ENCODE data around the gene FRAS1. TPM values are rescaled to one million over a fixed set of nuclear protein-coding genes. Genes with fewer than 3 reads are reported as not detected.

The FRAS1 gene
- total RNA-seq, 2 donors from 2014 or later, result 77.0 to 78.3 TPM

DNA sequence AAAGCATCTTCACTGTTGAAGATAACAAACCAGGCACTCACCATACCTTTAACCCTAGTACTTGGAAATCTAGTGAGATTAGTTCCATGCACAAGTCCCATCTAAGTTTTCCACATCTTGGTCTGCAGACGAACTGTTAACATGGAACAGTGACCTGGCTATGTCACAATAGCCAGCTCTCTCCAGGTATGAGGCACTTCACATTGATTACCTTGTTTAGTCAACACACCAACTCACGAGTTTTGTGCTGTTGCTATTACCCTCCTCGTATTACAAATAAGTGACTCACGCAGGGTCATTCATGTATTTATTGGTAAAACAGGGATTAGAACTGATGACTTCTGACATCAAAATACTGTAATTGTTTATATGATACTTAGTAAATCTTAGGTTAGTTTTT lies 36.4 kb upstream of the FRAS1 start:
- no peak overlapping the region for H3K27ac Mint-ChIP-seq
- peaks cover 27% of the 10 kb centered on the region for H3K4me1 Mint-ChIP-seq
- Histone ChIP-seq H3K9me3 (ENCODE audit: control insufficient read depth, low read length) (no peaks in the 10 kb centered on the region), H3K27ac (ENCODE audit: low read depth, low read length) (no peak overlapping the region), H3K36me3 (ENCODE audit: control insufficient read depth, insufficient read depth, low read length) (no peaks in the 10 kb centered on the region), H3K4me1 (ENCODE audit: control insufficient read depth, insufficient read depth, low read length) (peaks cover 13% of the 10 kb centered on the region), H3K9ac (ENCODE audit: extremely low read depth, low read length, poor library complexity, severe bottlenecking) (no peak overlapping the region), H3K4me3 (ENCODE audit: low read length) (no peak overlapping the region), H3K27me3 (ENCODE audit: control insufficient read depth, insufficient read depth, low read length, poor library complexity, severe bottlenecking) (no peaks in the 10 kb centered on the region)
- TF ChIP-seq, protein P1, sequence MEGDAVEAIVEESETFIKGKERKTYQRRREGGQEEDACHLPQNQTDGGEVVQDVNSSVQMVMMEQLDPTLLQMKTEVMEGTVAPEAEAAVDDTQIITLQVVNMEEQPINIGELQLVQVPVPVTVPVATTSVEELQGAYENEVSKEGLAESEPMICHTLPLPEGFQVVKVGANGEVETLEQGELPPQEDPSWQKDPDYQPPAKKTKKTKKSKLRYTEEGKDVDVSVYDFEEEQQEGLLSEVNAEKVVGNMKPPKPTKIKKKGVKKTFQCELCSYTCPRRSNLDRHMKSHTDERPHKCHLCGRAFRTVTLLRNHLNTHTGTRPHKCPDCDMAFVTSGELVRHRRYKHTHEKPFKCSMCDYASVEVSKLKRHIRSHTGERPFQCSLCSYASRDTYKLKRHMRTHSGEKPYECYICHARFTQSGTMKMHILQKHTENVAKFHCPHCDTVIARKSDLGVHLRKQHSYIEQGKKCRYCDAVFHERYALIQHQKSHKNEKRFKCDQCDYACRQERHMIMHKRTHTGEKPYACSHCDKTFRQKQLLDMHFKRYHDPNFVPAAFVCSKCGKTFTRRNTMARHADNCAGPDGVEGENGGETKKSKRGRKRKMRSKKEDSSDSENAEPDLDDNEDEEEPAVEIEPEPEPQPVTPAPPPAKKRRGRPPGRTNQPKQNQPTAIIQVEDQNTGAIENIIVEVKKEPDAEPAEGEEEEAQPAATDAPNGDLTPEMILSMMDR (conservative IDR thresholded peaks at IDR 0.05), result no peak
- peaks cover 3% of the 10 kb centered on the region for H3K9me3 Mint-ChIP-seq
- no peaks in the 10 kb centered on the region for H3K27me3 Mint-ChIP-seq (ENCODE audit: insufficient read depth)
- no peaks in the 10 kb centered on the region for H3K36me3 Mint-ChIP-seq (ENCODE audit: low read depth)
- no peak overlapping the region for H3K4me3 Mint-ChIP-seq
- DNase-seq, result no peak
- WGBS, 2 experiments (ENCODE audit: insufficient coverage in 1 of 2, insufficient read length in 1 of 2), result 83 to 86% methylated on average over 1 to 4 of the region's 4 CpGs

DNA sequence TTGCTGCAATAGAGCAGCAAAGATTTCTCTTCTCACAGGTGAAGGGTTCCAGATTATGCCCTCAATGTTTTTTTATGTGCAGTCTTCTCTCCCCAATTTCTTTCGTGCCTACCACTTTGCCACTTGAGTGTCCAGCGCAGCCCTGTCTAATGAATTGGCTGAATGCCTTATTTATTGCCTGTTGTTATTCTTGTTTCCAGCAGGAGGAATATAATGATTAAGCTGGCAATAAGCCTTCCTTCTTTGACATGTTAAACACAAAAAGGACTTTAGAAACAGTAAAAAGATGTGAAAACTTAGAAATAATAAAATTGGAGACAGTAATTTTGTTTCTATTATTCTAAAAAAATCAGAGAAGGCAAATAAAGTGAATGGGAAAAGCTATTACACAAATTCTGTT lies 34.6 kb upstream of the FRAS1 start:
- Histone ChIP-seq H3K27ac (ENCODE audit: low read depth, low read length) (no peak overlapping the region), H3K9ac (ENCODE audit: extremely low read depth, low read length, poor library complexity, severe bottlenecking) (no peak overlapping the region), H3K36me3 (ENCODE audit: control insufficient read depth, insufficient read depth, low read length) (no peaks in the 10 kb centered on the region), H3K4me1 (ENCODE audit: control insufficient read depth, insufficient read depth, low read length) (peaks cover 13% of the 10 kb centered on the region), H3K9me3 (ENCODE audit: control insufficient read depth, low read length) (no peaks in the 10 kb centered on the region), H3K4me3 (ENCODE audit: low read length) (no peak overlapping the region), H3K27me3 (ENCODE audit: control insufficient read depth, insufficient read depth, low read length, poor library complexity, severe bottlenecking) (no peaks in the 10 kb centered on the region)
- Mint-ChIP-seq H3K27ac (peak overlapping the region; percentile 50), H3K4me1 (peaks cover 28% of the 10 kb centered on the region), H3K4me3 (no peak overlapping the region), H3K27me3 (ENCODE audit: insufficient read depth) (no peaks in the 10 kb centered on the region), H3K9me3 (peaks cover 5% of the 10 kb centered on the region), H3K36me3 (ENCODE audit: low read depth) (no peaks in the 10 kb centered on the region)
- TF ChIP-seq, protein P1 (conservative IDR thresholded peaks at IDR 0.05), result peak; percentile 26
- no peak for DNase-seq
- 98% methylated on average over 2 of the region's 2 CpGs; no CpG with 5 or more reads in 1 of the 2 experiments for WGBS, 2 experiments (ENCODE audit: insufficient coverage in 1 of 2, insufficient read length in 1 of 2)

DNA sequence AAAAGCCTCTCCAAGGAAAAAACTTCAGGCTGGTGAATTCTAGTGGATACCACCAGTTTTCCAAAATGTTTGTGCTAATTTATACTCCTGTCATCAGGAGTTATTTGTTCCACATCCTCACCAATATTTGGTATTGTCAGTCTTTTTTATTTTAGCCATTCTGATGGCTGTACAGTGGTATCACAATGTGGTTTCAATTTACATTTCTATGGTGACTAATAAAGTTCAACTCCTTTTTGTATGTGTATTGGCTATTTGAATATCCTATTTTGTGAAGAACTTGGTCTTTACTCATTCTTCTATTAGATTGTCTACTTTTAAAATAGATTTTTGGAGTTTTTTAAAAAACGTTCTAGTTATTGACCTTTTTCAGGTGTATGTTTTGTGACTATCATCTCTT lies 33.0 kb upstream of the FRAS1 start:
- peaks cover 13% of the 10 kb centered on the region for H3K4me1 ChIP-seq (ENCODE audit: control insufficient read depth, insufficient read depth, low read length)
- H3K27ac ChIP-seq (ENCODE audit: low read depth, low read length), result no peak overlapping the region
- no peak for DNase-seq
- no peak overlapping the region for H3K4me3 ChIP-seq (ENCODE audit: low read length)
- Mint-ChIP-seq H3K27ac (no peak overlapping the region), H3K36me3 (ENCODE audit: low read depth) (no peaks in the 10 kb centered on the region), H3K9me3 (peaks cover 5% of the 10 kb centered on the region), H3K4me3 (no peak overlapping the region), H3K4me1 (peaks cover 23% of the 10 kb centered on the region), H3K27me3 (ENCODE audit: insufficient read depth) (no peaks in the 10 kb centered on the region)
- no peaks in the 10 kb centered on the region for H3K9me3 ChIP-seq (ENCODE audit: control insufficient read depth, low read length)
- no CpG with 5 or more reads among the region's 1 CpG for WGBS, 2 experiments (ENCODE audit: insufficient coverage in 1 of 2, insufficient read length in 1 of 2)
- no peaks in the 10 kb centered on the region for H3K36me3 ChIP-seq (ENCODE audit: control insufficient read depth, insufficient read depth, low read length)
- TF ChIP-seq, protein P1 (conservative IDR thresholded peaks at IDR 0.05), result no peak
- no peaks in the 10 kb centered on the region for H3K27me3 ChIP-seq (ENCODE audit: control insufficient read depth, insufficient read depth, low read length, poor library complexity, severe bottlenecking)
- H3K9ac ChIP-seq (ENCODE audit: extremely low read depth, low read length, poor library complexity, severe bottlenecking), result no peak overlapping the region
